Vagina (tissue), 2 donors: ENCODE data around the gene AGAP9. TPM values are rescaled to one million over a fixed set of nuclear protein-coding genes. Genes with fewer than 3 reads are reported as not detected.
"Not testable (repeated sequence)": the region's sequence is repeated elsewhere in the genome, so short reads cannot be mapped to it uniquely, and the experiment has no call there.

Experiments used
- DNase-seq, 2 donors: peaks; one replicate each; pipeline ENCODE4 v3.0.0-alpha.2; 2017; ENCODE audit errors: extremely low spot score in 2 of 2
- H3K27ac ChIP-seq: fragments of 200-600 bp; sonication (generic); one replicate; pipeline ENCODE4 v1.5.1; 2019
- H3K27me3 ChIP-seq: fragments of 200-600 bp; sonication (generic); one replicate; pipeline ENCODE4 v1.5.1; 2019
- H3K36me3 ChIP-seq, 2 donors: fragments of 200-600 bp; sonication (generic); one replicate each; pipeline ENCODE4 v1.5.1; 2017 to 2019
- H3K4me1 ChIP-seq: fragments of 200-600 bp; sonication (generic); one replicate; pipeline ENCODE4 v1.5.1; 2019
- H3K4me3 ChIP-seq, 2 donors: fragments of 200-600 bp; sonication (generic); 1 replicate in 1 of 2; 2 replicates in 1 of 2; pipeline ENCODE4 v1.5.1; 2016 to 2019
- H3K9me3 ChIP-seq: fragments of 200-600 bp; sonication (generic); one replicate; pipeline ENCODE4 v1.5.1; 2019
- CTCF ChIP-seq, 3 experiments: fragments of 450-650 bp in 2 of 3; fragments of 200-600 bp in 1 of 3; sonication (generic) in 1 of 3; IDR thresholded peaks; one replicate each; pipeline ENCODE4 v1.5.1; 2017 to 2019; ENCODE audit warnings: antibody characterized with exemption in 3 of 3, mild to moderate bottlenecking in 2 of 3, moderate library complexity in 2 of 3
- POLR2A ChIP-seq, 2 donors: fragments of 450-650 bp; IDR thresholded peaks; one replicate each; pipeline ENCODE4 v1.6.1; 2017; ENCODE audit warnings: antibody characterized with exemption in 2 of 2, mild to moderate bottlenecking in 2 of 2, moderate library complexity in 2 of 2
- POLR2AphosphoS5 ChIP-seq, 2 donors: sonication (generic); formaldehyde crosslinking; IDR thresholded peaks; one replicate each; pipeline ENCODE4 v1.9.0; 2017; ENCODE audit warnings: antibody characterized with exemption in 2 of 2, mild to moderate bottlenecking in 2 of 2, low read depth in 1 of 2; ENCODE audit not compliant: insufficient read depth in 1 of 2
- intact Hi-C: fragments of 100-400 bp; cut with DNase I; formaldehyde crosslinking; loops from one replicate; pipeline ENCODE4 v1.15.1; 2023
- total RNA-seq: library from RNA; depleted of rRNA; stranded (reverse); fragments of >200 nt; gene quantifications from one replicate; pipeline ENCODE4 v1.2.3, GENCODE V29; 2016

AGAP9 gene
- total RNA-seq, 1 donor from 2014 or later: 10.1 TPM

DNA sequence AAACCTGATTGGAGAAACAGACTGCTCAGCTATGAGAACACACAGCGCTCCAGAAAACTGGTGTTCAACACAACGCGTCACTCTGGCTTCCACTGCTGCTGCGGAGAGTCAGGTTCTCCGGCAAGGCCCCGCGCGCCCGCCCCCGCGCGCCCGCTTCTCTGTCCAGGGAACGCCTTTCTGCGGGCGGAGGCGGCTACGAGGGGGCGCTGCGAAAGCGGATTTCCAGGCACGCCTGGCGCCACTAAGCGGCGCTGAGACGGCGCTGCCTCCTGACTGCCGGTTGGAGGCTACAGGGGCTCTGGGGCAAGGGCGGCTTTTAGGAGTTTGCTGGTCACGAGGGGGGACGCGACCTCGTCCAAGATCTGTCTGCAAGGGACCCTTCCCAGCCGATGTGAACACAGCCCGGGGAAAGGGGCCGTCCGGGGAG lies 62.2 kb downstream of the AGAP9 start:
- H3K4me3 ChIP-seq: peak overlapping the region; percentile 10 to 18
- H3K27me3 ChIP-seq, H3K27ac ChIP-seq, H3K4me1 ChIP-seq, intact Hi-C loops, H3K36me3 ChIP-seq, H3K9me3 ChIP-seq: not testable (repeated sequence)
- peak in 1 of 2 donors; percentile 77 for DNase-seq

GRCh38 chr10:47458466-47459154 lies 64.8 kb downstream of the AGAP9 start:
- peak in 1 of 2 donors; percentile 37 for DNase-seq
- intact Hi-C loops: no loop called here

GRCh38 chr10:47457826-47458225 lies 65.6 kb downstream of the AGAP9 start:
- no peak for TF ChIP-seq CTCF (IDR thresholded peaks at IDR 0.05)
- TF ChIP-seq POLR2AphosphoS5 (IDR thresholded peaks at IDR 0.05; ENCODE audit: insufficient read depth in 1 of 2, low read depth in 1 of 2): no peak
- TF ChIP-seq POLR2A (IDR thresholded peaks at IDR 0.05): no peak
- Histone ChIP-seq H3K27me3 (no peaks in the 10 kb centered on the region), H3K9me3 (no peaks in the 10 kb centered on the region), H3K36me3 (no peaks in the 10 kb centered on the region), H3K4me1 (no peaks in the 10 kb centered on the region), H3K4me3 (no peak overlapping the region), H3K27ac (no peak overlapping the region)
- peak in 1 of 2 donors; percentile 44 for DNase-seq
- intact Hi-C loops: no loop called here

More at GRCh38 chr10:47458466-47459154, 64.8 kb downstream of the AGAP9 start:
- no peak for TF ChIP-seq CTCF (IDR thresholded peaks at IDR 0.05)
- no peak for TF ChIP-seq POLR2A (IDR thresholded peaks at IDR 0.05)
- no peak for TF ChIP-seq POLR2AphosphoS5 (IDR thresholded peaks at IDR 0.05; ENCODE audit: insufficient read depth in 1 of 2, low read depth in 1 of 2)
- H3K27ac ChIP-seq: no peak overlapping the region
- no peak overlapping the region for H3K4me3 ChIP-seq
- H3K27me3 ChIP-seq: no peaks in the 10 kb centered on the region
- no peaks in the 10 kb centered on the region for H3K36me3 ChIP-seq
- no peaks in the 10 kb centered on the region for H3K9me3 ChIP-seq
- no peaks in the 10 kb centered on the region for H3K4me1 ChIP-seq

GRCh38 chr10:47457528-47457820 lies 66.0 kb downstream of the AGAP9 start:
- Histone ChIP-seq H3K27me3 (no peaks in the 10 kb centered on the region), H3K9me3 (no peaks in the 10 kb centered on the region), H3K4me3 (no peak overlapping the region), H3K27ac (no peak overlapping the region), H3K4me1 (no peaks in the 10 kb centered on the region), H3K36me3 (no peaks in the 10 kb centered on the region)
- DNase-seq: peak in 1 of 2 donors; percentile 29
- TF ChIP-seq POLR2A (IDR thresholded peaks at IDR 0.05) (no peak), CTCF (IDR thresholded peaks at IDR 0.05) (no peak), POLR2AphosphoS5 (IDR thresholded peaks at IDR 0.05; ENCODE audit: insufficient read depth in 1 of 2, low read depth in 1 of 2) (no peak)
- intact Hi-C loops: no loop called here

GRCh38 chr10:47456794-47457527 lies 66.5 kb downstream of the AGAP9 start:
- no peak for TF ChIP-seq POLR2A (IDR thresholded peaks at IDR 0.05)
- TF ChIP-seq CTCF (IDR thresholded peaks at IDR 0.05): no peak
- TF ChIP-seq POLR2AphosphoS5 (IDR thresholded peaks at IDR 0.05; ENCODE audit: insufficient read depth in 1 of 2, low read depth in 1 of 2): no peak
- H3K4me1 ChIP-seq: no peaks in the 10 kb centered on the region
- no peaks in the 10 kb centered on the region for H3K36me3 ChIP-seq
- DNase-seq: peak in 1 of 2 donors; percentile 75
- no peak overlapping the region for H3K4me3 ChIP-seq
- H3K27me3 ChIP-seq: no peaks in the 10 kb centered on the region
- no peak overlapping the region for H3K27ac ChIP-seq
- intact Hi-C loops: no loop called here
- H3K9me3 ChIP-seq: no peaks in the 10 kb centered on the region
